Head of caudate nucleus (tissue), 42 donors: ENCODE measurements around the gene DERL3.
A peak's percentile ranks its signal among the peaks of the same experiment; 100 is the strongest.

Experiments used
- DNase-seq, 42 donors: peaks; one replicate each; pipeline versions ENCODE4 v3.0.0 to v3.0.0-alpha.2; 2020 to 2021; ENCODE audit warnings: mixed read lengths in 7 of 42
- intact Hi-C: fragments of 100-400 bp; cut with DNase I; formaldehyde crosslinking; loops from one replicate; pipeline ENCODE4 v1.15.0; 2022

Gene DERL3

DNA sequence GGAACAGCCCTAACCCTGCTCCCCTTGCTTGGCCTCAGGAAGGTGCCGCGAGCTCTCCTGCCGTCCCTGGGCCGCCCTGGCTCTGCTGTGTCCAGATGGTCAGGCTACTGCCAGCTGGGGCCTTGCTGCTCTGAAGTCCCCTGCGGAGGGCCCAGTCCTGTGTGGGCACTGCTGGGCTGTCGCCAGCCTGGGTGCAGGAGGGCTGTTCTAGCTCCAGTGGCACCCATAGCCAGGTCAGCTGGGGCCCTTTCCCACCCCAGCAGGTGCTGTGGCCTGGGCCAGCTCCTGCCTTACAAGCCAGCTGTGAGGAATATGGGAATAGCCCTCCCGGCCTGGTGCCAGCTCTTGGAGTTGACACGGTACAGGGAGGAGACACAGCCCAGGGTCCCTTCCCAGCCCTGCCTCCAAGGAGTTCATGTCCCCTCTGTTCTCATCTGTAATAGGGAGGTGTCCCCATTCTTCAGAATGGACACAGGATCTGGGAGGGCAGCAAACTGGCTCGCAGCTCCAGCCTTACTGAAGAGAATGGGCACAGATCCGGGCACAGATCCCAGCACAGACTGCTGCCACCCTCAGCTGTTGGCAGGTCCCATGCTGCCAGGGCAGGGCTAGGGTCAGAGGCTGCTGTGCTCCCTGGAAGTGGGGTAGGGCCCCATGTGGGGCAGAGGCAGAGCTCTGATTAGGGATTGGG, 3.9 kb downstream of the DERL3 start:
- peak; percentile 50 to 89 (median 76) for DNase-seq
- intact Hi-C loops = no loop called here

DNA sequence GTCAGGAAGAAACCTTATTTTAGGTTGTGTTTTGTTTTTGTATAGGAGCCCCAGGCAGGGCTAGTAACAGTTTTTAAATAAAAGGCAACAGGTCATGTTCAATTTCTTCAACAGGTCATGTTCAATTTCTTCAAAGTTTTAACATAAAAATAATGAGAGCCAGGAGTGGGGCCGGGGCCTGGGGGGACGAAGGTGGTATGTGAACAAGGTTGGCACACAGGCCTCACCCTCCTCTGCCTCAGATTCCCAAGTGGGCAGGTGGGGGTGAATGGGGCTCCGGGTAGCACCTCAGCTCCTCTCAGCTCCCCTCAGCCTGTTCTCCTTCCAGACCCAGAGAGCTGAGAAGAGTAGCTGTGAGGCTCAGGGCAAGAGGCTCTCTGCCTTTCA, 4.4 kb downstream of the DERL3 start:
- peak in 1 of 42 donors; percentile 12 for DNase-seq
- intact Hi-C loops = no loop called here

DNA sequence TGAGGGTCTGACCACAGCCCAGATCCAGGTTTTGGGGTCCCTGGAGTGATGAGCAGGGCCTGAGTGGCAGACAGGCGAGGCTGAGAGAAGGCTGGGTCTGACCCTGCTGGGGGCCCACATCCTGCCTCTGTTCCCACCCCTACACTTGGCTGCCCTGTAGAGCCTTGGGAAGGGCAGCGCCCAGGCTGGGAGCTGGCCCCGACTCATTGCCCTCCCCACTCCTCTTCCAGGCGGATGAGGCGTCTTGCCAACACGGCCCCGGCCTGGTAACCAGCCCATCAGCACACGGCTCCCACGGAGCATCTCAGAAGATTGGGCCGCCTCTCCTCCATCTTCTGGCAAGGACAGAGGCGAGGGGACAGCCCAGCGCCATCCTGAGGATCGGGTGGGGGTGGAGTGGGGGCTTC, 4.9 kb downstream of the DERL3 start:
- peak in 5 of 42 donors; percentile 32 to 51 (median 41) for DNase-seq
- intact Hi-C loops = no loop called here

DNA sequence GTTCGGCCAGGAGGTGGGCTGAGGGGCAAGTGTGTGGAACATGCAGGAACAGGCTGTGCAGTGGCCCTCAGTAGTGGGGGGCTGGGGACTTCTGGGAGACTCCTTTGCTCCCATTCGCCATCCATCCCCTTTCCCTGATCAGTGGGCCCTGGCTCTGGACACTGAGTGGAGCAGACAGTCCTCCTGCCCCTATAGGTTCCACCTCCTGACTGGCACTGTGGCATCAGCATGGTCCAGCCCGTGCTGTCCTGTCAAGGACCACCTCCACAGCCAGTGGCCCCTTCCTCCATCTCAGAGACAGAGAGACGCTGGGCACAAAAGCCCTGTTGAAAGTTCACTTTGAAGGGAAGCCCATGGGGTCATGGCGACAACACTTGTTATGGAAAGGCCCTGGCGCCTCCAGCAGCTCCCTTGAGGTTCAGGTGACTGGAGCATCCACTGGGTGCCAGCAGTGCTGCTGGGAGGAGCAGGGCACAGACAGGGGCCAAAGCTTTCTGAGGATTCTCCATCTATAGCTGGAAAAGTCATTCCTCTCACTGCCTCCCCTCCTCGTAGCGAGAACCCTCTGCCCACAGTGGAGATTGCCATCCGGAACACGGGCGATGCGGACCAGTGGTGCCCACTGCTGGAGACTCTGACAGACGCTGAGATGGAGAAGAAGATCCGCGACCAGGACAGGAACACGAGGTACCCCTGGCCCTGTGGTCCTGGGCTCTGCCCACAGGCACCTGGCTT, 5.6 kb downstream of the DERL3 start:
- DNase-seq = peak in 1 of 42 donors; percentile 24
- intact Hi-C loops = no loop called here

DNA sequence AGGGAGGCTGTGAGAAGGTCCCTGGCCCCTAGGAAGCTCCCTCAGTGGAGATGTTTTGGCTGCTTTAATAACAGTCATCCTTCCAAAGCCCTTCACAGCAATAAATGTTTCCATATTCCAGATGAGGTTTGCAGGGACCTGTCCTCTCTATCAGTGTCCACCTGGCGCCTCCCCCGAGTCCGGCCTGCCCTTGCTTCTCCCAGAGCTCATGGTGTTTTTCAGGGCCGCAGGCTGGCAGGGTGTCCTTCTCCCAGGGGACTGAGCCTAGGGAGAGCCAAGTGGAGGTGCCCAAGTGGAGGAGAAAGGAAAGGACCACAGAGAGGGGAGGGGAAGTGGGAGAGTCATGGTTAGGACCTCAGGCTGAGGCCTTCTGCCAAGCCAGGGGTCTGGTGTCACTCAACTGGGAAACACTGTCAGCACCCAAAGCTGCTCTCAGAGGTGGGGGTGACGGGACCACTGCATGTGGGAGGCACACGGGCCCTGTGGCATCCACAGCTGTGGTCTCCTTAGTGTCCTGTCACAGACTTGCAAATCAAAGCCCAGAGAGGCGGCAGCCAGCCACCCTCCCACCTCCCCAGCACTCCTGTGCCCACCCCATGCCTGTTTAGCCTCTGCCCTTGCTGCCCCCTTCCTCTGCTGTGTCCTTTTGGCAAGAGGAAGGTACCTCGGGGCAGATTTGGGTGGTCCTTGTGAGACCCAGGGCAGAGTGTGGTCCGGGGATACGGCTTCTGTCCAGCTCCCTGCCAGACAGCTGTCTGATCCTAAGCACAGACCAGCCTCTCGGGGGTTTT, 6.4 kb downstream of the DERL3 start:
- intact Hi-C loops = no loop called here
- DNase-seq = peak in 1 of 42 donors; percentile 10

DNA sequence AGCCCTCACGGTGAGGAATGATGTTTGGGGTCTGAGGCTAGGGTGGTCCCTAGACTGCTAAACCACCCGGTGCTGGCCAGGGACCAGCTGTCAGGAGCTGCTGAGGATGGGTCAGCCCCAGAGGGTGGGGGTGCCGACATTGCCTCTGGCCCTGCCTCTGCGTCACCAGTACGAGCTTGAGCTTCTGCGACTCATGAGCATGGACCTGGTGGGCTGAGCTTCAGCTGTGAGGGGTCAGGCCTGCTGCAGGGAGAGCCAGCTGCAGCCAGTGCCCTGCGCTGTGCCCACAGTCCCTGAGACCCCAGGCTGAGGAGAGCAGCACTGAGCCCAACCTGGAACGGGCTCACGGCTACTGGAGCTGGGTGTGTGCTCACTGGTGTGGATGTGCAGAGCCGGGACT, 7.0 kb downstream of the DERL3 start:
- DNase-seq = no peak
- intact Hi-C loops = no loop called here

DNA sequence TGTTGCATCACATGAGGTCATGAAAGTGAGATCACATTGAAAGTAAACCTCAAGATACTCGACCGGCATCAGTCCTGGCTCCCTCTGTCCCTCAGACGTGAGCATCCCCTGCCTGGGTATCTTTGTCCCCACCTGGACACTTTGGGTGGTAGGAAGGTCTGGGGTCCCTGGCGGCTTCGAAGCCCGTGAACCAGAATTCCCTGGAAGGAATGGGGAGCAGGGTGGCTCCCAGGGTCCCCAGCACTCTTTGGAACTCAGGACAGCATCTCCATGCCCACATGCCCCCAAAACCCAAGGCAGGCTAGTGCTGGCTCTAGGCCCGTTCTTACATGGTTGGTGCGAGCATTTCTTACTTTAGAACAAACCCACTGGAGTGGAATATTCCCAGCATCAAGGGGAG, 7.5 kb downstream of the DERL3 start:
- intact Hi-C loops = no loop called here
- DNase-seq = no peak

DNA sequence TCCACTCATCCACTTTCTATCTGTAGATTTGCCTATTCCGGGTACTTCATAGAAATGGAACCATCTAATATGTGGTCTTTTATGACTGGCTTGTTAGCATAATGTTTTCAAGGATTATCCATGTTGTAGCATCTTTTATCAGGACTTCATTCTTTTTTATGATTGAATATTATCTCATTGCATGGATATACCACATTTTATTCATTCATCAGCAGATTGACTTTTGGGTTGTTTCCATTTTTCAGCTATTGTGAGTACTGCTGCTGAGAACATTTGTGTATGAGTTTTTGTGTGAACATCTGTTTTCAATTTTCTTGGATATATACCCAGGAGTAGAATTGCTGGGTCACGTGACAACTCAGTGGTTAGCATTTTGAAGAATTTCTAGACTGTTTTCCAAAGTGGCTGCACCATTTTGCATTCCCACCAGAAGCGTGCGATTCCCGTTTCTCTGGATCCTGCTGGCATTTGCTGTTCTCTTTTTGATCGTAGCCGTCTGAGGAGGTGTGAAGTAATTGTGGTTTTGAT, 8.9 kb downstream of the DERL3 start:
- intact Hi-C loops = no loop called here
- no peak for DNase-seq

DNA sequence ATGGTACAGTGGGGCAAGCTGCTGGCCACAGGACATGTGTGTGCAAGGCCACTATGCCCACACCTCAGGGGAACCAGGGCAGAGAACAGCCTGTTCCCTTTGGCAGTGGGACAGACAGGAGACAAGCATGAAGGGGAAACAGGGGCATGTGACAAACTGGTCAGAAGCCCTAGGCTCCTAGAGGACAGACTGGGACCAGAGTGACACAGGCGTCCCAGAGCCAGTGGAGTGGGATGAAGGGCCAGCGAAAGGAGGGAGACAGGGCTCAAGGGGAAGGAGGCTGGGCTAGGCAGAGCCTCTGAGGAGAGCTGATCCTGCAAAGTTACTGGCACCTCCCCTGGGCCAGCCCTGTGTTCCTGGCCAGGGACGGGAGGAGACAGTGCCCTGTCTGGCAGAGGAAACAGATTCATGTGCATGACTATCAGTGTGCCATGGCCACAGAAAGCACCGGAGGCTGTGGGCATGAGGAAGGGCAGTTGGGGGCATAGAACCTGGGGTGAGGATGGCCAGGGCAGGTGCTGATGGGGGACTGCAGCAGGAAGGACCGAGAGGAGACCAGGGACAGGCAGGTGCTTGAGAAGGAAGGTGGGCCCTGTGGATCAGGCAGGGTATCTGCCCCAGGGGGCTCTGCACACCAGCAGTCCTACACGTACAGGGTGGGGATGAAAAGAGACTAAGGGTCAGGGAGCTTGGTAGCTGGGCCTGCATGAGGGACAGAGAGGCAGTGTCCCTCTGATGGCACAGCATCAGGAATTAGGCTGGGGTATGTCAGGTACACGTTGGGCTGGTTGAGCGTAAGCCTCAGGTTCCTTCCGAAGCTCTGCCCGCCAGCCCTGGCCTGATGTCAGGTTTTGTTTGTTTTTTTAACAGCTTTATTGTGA, 9.8 kb downstream of the DERL3 start:
- DNase-seq = peak in 2 of 42 donors; percentile 55 to 57
- intact Hi-C loops = no loop called here

DNA sequence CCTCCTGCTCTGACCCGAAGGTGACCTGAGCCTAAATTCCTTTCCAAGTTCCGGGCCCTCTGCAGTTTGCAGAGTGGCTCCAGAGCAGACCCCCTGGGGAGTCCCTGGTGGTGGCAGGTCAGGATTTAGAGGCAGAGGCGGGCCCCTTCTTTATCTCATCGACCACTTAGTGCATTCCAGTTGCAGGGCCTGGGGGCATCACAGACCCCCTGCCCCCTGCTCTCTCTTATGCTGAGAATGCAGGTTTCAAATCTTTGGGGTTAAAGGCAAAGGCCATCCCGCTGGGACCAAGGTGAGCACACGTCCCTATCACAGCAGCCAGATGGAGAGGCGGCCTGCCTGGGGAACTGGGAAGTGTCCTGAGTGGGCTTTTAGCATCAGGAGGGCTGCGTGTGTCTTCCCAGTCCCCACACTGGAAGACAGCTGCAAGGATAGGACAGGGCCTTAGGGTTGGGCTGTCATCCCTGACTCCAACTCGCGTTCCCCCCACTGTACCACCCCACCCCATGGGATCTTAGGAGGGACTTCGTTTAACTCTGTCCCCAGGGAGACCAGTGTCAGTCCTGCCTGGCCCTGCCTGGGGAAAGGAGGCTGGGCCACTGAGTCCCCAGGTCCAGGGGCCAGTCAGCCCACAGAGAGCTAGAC, 11.3 kb downstream of the DERL3 start:
- no peak for DNase-seq
- intact Hi-C loops = no loop called here

DNA sequence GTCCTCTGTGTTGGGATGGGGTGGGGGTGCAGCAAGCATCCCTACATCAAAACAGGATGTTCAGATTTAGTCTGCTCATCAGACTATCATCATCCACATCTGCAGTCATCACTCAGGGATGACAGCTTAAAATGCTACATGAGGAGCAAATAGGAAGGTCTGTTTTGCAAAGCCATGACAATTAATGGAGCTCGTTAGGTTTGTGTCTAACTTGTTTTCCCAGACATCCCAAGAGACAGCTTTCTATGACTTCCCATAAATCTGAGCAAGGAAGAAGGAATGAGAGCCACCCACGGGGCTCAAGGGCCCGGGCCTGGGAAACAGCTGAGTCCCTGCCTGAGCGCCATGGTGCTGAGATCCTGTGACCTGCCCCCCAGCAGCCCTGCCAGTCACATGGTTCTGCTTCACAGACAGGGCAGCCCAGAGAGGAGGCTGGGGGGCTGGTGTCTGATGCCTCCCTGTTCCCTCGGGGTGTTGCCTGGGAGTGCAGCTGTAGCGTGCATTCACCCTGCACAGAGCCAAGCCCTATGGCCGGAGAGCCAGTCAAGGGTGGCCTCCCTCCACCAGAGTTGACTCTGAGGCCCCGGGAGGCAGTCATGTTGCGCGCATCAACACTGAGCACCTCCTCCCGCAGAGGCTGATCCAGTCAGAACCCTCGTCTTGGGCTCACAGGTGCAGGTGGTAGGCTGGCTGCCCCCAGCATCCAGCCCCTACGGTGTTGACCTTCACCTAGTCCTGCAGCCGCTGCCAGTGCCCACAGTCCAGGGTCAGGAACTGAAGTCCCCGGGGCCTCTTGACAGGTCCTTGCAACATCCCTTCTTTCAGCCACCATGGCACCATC, 12.1 kb downstream of the DERL3 start:
- intact Hi-C loops = no loop called here
- no peak for DNase-seq

DNA sequence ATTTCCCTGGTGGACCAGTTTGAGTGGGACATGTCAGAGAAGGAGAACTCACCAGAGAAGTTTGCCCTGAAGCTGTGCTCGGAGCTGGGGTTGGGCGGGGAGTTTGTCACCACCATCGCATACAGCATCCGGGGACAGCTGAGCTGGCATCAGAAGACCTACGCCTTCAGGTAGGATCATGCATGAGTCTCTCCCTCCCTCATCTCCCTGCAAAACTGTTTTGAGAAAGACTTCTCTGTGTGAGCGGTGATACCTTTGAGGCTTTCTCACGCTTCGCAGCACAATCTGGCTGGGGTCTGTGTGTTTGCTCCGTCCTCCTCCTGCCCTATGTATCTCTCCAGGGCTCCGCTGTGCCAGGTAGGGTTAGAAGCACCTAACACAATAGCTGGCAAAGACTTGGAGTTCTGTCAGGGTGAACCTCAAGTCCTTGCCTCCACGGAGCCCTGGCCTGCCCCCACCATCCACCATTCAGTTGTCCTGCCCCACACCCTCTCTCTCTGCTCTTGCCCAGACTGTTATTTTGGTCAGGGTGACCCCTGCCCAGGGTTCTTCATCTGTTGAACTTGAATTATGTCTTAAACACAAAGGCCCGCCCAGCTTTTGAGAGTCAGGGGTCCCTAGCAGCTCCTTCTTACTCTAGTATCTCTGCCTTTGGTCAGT, 13.4 kb downstream of the DERL3 start:
- no peak for DNase-seq
- intact Hi-C loops = no loop called here

DNA sequence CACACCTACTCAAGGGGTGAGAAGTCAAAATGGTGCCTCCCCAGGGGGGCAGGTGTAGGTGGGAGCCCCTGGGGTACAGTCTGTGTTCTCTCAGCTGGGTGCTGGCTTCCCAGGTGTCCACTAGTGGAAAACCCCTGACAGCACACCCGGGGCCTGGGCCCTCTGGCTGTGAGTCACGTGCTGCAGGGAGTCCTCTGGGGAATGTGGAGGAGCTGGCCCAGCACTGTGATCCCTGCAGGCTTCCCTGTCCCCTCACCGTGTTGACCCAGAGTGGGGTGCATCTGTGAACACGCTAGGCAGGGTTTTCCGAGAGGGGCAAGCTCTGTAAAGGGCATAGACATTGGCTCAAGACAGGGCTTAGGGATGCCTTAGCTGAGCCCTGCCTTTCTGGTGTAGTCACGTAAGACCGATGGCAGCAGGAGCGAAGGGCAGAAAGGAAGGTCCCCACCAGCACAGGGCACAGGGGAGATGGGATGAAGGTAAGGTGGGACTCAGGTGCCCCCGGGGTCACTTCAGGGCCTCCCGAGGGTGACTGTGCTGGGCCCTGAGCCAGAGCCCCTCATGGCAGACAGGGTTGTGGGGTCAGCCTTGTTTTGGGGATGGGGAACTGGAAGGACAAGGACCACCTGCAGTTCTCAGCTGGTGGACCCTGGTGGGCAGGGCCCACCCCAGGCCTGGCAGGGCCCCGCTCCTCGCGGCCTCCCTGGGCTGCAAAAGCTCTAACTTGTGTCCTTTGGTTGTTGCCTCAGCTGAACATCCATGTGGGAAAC, 14.1 kb downstream of the DERL3 start:
- DNase-seq = no peak
- intact Hi-C loops = no loop called here

DNA sequence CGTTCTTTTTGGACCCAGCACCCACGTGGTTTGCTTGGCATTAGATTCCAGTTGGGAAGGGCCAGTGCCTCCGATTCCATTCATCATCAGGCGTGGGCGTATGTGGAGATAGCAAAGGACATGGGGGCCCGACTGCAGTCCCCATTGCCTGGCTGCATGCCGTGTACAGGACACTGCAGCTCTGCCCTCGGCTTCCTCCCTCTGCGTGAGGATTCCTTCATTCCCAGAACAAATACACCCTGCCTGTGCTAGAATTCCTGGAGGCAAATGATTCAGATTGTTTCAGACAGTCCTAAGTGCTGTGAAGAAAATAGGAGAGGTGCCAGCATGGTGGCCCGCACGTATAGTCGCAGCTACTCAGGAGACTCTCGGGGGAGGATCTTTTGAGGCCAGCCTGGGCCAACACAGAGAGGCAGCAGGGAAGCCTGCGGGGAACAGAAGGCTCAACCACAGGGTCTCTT, 15.4 kb downstream of the DERL3 start:
- intact Hi-C loops = no loop called here
- DNase-seq = no peak

DNA sequence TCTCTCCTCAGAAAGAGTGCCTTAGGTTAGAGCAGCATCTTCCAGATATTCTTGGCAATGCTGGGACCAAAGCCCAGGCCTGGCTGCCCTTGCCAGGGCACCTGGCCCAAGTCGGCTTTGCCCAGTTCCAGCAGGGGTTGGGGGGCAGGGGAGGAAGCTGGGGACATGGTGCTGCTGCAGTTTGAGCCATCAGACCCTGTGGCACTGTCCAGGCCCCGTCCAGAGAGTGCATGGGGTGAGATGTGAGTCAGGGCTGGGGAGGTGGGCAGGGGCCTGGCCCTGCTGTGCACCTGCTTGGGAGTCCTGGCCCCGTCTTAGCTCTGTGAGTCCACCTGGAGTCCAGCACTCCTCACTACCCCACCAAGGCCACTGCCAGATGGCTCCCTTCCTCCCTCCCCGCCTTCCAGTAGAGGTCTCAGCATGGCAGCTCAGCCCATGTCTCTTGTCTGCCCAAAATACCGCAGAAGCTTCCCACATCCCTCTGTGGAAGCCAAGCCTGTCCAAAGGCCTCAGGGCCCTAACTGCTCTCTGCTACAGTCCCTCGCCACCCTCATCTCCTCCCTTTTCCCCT, 16.6 kb downstream of the DERL3 start:
- peak in 8 of 42 donors; percentile 30 to 60 (median 46) for DNase-seq
- intact Hi-C loops = no loop called here

DNA sequence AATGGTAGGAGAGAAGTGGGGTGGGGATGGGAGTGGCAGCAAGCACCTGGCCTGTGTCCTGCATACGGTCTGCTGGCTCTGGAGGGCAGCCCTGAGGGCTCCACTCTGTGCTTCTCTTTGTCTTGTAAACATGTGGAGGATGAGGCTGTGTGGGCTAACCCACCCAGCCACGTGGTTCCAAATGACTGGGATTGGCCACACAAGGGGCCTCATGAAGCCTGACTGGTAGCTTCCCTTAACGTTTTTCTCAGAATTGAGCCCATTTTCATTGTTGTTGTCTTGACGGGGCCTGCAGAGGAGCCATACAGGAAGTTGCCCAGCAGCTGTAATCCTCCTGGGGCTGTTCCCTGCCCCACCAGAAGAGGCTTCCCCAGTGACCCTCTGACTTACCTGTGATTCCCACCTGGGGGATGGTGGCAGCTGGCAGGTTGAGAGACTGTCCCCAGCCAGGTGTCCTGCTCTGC, 18.0 kb downstream of the DERL3 start:
- no peak for DNase-seq
- intact Hi-C loops = no loop called here
